ENCODE measurements around the gene ST3GAL3. TPM values are rescaled to one million over a fixed set of nuclear protein-coding genes. Genes with fewer than 3 reads are reported as not detected.

ST3GAL3 gene
- total RNA-seq, 1 donor from 2014 or later = 24.4 TPM

DNA sequence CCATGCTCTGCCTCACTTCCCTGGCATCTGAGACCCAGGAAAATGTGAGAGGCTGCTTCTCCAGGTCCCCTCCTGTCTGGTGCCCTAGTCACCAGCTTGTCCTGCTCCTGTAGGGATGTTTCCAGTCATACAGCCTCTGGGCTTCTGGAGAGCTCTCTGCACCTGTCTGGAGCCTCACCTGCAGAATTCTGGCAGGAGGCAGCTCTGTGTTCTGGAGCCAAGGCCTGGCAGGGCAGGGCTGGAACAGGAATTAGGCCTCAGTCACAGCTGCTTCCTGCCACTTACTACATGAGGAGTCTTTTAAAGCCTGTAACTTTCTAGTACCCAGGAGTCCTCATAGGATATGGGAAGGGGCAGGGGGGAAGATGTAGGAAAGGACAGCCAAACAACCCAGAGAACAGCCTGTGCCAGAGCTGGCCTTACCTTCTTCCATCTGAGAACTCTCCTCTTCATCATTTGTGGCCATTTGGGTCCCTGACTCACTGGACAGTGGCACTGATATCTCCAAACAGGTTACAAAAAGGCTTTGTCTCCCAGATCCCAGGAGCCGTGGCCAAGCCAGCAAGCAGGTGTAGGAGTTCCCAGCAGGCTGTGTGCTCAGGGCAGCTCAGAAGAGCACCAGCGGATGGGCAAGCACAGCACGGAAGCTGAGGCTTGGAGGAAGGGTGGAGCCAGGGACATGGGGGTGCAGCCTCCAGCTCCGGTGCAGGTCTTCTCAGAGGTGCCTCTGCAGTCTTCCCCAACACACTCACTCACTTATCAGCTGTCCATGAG lies 194.9 kb downstream of the ST3GAL3 start:
- H3K4me3 Mint-ChIP-seq = no peak overlapping the region
- TF ChIP-seq, protein P1, sequence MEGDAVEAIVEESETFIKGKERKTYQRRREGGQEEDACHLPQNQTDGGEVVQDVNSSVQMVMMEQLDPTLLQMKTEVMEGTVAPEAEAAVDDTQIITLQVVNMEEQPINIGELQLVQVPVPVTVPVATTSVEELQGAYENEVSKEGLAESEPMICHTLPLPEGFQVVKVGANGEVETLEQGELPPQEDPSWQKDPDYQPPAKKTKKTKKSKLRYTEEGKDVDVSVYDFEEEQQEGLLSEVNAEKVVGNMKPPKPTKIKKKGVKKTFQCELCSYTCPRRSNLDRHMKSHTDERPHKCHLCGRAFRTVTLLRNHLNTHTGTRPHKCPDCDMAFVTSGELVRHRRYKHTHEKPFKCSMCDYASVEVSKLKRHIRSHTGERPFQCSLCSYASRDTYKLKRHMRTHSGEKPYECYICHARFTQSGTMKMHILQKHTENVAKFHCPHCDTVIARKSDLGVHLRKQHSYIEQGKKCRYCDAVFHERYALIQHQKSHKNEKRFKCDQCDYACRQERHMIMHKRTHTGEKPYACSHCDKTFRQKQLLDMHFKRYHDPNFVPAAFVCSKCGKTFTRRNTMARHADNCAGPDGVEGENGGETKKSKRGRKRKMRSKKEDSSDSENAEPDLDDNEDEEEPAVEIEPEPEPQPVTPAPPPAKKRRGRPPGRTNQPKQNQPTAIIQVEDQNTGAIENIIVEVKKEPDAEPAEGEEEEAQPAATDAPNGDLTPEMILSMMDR (conservative IDR thresholded peaks at IDR 0.05) = no peak
- no peaks in the 10 kb centered on the region for H3K9me3 Mint-ChIP-seq
- DNase-seq (ENCODE audit: extremely low spot score, unreplicated experiment) = no peak
- no peaks in the 10 kb centered on the region for H3K27me3 Mint-ChIP-seq
- H3K36me3 Mint-ChIP-seq = peaks cover 7% of the 10 kb centered on the region
- H3K27ac Mint-ChIP-seq = no peak overlapping the region
- H3K4me1 Mint-ChIP-seq (ENCODE audit: unreplicated experiment) = no peaks in the 10 kb centered on the region

DNA sequence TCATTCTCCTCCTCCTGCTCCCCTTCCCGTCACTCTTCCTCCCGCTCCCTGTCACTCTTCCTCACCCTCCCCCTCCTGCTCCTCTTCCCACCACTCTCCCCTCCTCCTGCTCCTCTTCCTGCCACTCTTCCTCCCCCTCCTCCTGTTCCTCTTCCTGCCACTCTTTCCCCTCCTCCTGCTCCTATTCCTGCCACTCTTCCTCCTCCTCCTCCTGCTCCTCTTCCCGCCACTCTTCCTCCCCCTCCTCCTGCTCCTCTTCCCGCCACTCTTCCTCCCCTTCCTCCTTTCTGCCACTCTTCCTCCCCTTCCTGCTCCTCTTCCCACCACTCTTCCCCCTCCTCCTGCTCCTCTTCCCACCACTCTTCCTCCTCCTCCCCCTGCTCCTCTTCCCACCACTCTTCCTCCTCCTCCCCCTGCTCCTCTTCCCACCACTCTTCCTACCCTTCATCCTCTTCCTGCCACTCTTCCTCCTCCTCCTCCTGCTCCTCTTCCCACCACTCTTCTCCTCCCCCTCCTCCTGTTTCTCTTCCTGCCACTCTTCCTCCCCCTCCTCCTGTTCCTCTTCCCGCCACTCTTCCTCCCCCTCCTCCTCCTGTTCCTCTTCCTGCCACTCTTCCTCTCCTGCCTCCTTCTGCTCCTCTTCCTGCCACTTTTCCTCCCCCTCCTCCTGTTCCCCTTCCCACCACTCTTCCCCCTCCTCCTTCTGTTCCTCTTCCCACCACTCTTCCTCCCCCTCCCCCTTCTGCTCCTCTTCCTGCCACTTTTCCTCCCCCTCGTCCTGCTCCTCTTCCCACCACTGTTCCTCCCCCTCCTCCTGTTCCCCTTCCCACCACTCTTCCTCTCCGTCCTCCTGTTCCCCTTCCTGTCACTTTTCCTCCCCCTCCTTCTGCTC lies 197.6 kb downstream of the ST3GAL3 start:
- H3K4me1 Mint-ChIP-seq (ENCODE audit: unreplicated experiment) = no peaks in the 10 kb centered on the region
- no peak overlapping the region for H3K27ac Mint-ChIP-seq
- TF ChIP-seq, protein P1 (conservative IDR thresholded peaks at IDR 0.05) = no peak
- no peaks in the 10 kb centered on the region for H3K36me3 Mint-ChIP-seq
- peaks cover 9% of the 10 kb centered on the region for H3K27me3 Mint-ChIP-seq
- H3K9me3 Mint-ChIP-seq = no peaks in the 10 kb centered on the region
- no peak overlapping the region for H3K4me3 Mint-ChIP-seq
- DNase-seq (ENCODE audit: extremely low spot score, unreplicated experiment) = no peak

DNA sequence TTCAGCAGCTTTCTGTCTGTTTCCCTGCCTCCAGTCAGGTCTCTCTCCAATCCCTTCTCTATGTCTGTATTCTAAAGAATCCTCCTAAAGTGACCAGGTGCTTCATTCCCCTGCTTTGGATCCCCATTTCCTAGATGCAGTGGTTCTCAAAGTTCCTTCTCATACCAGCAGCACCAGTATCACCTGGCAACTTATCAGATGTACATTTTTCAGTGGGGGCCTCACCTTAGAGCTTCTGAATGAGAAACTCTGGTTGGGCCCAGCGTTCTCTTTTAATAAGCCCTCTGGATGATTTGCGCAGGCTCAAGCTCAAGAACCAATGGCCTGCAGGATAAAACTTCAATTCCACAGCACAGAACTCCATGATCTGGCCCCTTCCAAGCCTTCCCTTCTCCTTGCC lies 200.9 kb downstream of the ST3GAL3 start:
- Mint-ChIP-seq H3K4me1 (ENCODE audit: unreplicated experiment) (peaks cover 12% of the 10 kb centered on the region), H3K27ac (no peak overlapping the region), H3K4me3 (no peak overlapping the region), H3K36me3 (no peaks in the 10 kb centered on the region), H3K9me3 (no peaks in the 10 kb centered on the region), H3K27me3 (peaks cover 9% of the 10 kb centered on the region)
- TF ChIP-seq, protein P1 (conservative IDR thresholded peaks at IDR 0.05) = no peak
- DNase-seq (ENCODE audit: extremely low spot score, unreplicated experiment) = no peak

DNA sequence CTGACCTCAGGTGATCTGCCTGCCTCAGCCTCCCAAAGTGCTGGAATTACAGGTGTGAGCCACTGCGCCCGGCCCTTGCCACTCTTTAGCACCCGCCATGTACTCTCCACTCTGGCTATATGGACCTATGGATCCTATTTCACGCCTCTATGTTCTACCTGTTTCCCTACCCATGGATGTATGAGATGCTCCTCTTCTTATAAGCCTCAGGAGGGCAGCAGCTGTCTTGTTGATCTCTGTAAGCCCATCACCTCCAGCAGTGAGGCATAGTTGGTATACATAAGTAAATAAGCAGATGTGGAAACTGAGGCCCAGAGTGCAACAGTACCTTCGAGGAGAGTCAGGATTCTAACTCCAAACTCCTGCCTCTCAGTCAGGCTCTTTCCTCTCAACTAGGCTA lies 201.5 kb downstream of the ST3GAL3 start:
- Mint-ChIP-seq H3K27ac (no peak overlapping the region), H3K4me1 (ENCODE audit: unreplicated experiment) (peaks cover 18% of the 10 kb centered on the region), H3K4me3 (no peak overlapping the region), H3K27me3 (peaks cover 9% of the 10 kb centered on the region), H3K36me3 (no peaks in the 10 kb centered on the region), H3K9me3 (no peaks in the 10 kb centered on the region)
- no peak for DNase-seq (ENCODE audit: extremely low spot score, unreplicated experiment)
- TF ChIP-seq, protein P1 (conservative IDR thresholded peaks at IDR 0.05) = no peak

DNA sequence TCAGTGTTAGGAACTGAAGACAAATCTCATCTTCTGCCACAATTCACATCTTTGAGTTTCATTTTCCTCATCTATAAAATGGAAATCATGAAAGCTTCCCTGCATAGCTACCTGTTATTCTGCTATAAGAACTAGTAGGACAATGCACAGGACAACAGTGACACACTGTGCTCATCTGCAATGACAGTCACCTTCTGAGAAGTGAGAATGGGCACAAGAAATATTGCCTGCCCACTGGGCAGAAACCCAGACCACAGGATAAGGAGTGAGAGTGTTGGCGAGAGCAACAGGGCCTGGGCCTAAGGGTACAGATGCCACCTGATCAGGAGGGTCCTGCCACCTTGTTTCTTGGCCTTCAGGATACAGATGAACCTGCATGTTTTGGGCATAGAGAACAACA lies 203.0 kb downstream of the ST3GAL3 start:
- peaks cover 9% of the 10 kb centered on the region for H3K27me3 Mint-ChIP-seq
- H3K4me1 Mint-ChIP-seq (ENCODE audit: unreplicated experiment) = peaks cover 20% of the 10 kb centered on the region
- H3K4me3 Mint-ChIP-seq = no peak overlapping the region
- no peaks in the 10 kb centered on the region for H3K9me3 Mint-ChIP-seq
- no peak overlapping the region for H3K27ac Mint-ChIP-seq
- DNase-seq (ENCODE audit: extremely low spot score, unreplicated experiment) = no peak
- no peaks in the 10 kb centered on the region for H3K36me3 Mint-ChIP-seq
- TF ChIP-seq, protein P1 (conservative IDR thresholded peaks at IDR 0.05) = no peak
